Stimulated activated CD8-positive, alpha-beta memory T cell treated with anti-CD3 and anti-CD28 coated beads, Interleukin-4, amount 100 ng/mL, for 24 hours (primary cell): ENCODE data around the gene L1CAM.
"Not testable (repeated sequence)": the region's sequence is repeated elsewhere in the genome, so short reads cannot be mapped to it uniquely, and the experiment has no call there.

Experiments
- DNase-seq: peaks from one replicate; pipeline ENCODE4 v3.0.0-alpha.2; 2020; ENCODE audit warnings: low read depth

Gene L1CAM

GRCh38 chrX:153828308-153828707 lies 57.7 kb downstream of the L1CAM start:
- DNase-seq: no peak

- no peak for DNase-seq
Measured at GRCh38 chrX:153827903-153828302, 58.1 kb downstream of the L1CAM start.

GRCh38 chrX:153827016-153827415 lies 59.0 kb downstream of the L1CAM start:
- no peak for DNase-seq

- DNase-seq: no peak
Measured at GRCh38 chrX:153825042-153825441, 60.9 kb downstream of the L1CAM start.

- DNase-seq: no peak
Measured at GRCh38 chrX:153824348-153824747, 61.6 kb downstream of the L1CAM start.

GRCh38 chrX:153821066-153821465 lies 64.9 kb downstream of the L1CAM start:
- DNase-seq: no peak

GRCh38 chrX:153820601-153821000 lies 65.4 kb downstream of the L1CAM start:
- no peak for DNase-seq

GRCh38 chrX:153819384-153820040 lies 66.5 kb downstream of the L1CAM start:
- no peak for DNase-seq

- peak; percentile 34 for DNase-seq
Measured at GRCh38 chrX:153818571-153819383, 67.2 kb downstream of the L1CAM start.

- not testable (repeated sequence) for DNase-seq
Measured at GRCh38 chrX:153818064-153818463, 67.9 kb downstream of the L1CAM start.

- DNase-seq: peak; percentile 23
Measured at GRCh38 chrX:153816831-153817690, 68.9 kb downstream of the L1CAM start.

- no peak for DNase-seq
Measured at GRCh38 chrX:153814591-153815315, 71.2 kb downstream of the L1CAM start.

GRCh38 chrX:153813161-153813560 lies 72.8 kb downstream of the L1CAM start:
- DNase-seq: no peak

GRCh38 chrX:153812220-153812619 lies 73.8 kb downstream of the L1CAM start:
- DNase-seq: no peak
